HG03025 (cell line): ENCODE results near the gene NMNAT2.
"Not testable (repeated sequence)": the region's sequence is repeated elsewhere in the genome, so short reads cannot be mapped to it uniquely, and the experiment has no call there.

Experiments used
- ATAC-seq: cut with Tn5 transposase; IDR thresholded peaks from one replicate; pipeline ENCODE4 v1.9.1; 2021; ENCODE audit warnings: mild to moderate bottlenecking, moderate library complexity; ENCODE audit not compliant: unreplicated experiment, low FRiP score

The NMNAT2 gene

DNA sequence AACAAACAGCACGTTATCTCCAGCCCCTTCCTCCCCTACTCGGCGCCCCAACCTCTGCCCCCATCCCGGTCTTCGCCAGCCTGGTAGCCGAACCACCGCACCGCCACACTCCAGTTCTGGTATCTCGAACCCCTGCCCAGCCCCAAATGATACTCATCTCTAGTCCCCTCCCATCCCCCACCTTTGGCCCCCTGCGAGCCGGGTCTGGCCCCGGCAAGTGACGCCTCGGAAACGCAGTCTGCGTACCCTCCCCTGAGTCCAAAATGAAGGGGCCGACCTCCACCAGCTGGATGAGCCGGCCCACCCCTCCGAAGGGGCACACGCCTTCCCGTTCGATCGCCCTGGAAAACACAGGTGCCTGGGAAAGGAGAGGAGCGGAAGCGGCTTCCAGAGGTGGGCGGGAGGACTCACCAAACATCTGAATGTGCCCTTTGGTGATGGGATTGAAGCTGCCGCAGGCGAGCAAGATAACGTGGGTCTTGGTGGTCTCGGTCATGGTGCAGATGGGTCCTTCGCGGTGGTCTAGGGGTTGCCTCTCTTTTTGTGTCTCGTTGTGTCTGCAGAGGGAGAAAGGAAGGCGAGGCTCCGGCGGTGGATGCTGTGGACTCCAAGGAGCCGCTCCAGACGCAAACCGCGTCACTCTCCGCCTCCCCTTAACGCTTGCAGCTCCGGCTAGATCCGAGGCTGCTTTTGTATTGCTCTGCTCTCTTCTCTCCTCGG is at the start of gene NMNAT2:
TSS of gene NMNAT2 (minus strand) at position 609 of the 720 bp plus-strand sequence. CDS start at position 496, 113 bp downstream.
- no peak for ATAC-seq

DNA sequence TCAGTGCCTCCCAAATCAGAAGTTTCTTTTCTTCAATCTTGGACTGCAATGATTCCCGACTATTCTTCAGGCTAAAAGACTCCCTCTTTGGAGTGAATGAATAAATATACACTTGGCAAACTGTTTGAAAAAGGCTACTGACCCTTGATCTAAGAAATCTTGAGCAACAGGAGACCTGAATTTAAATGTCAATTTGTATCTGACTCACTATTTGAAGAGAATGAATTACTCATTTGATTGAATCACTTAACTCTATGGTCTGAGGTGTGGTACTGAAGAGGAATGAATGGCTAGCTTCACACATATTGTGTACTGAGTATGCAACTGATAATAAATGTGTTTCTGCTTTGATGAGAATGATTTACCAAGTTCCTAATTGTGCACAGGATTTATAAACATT is 49.5 kb upstream of the NMNAT2 start:
- no peak for ATAC-seq

DNA sequence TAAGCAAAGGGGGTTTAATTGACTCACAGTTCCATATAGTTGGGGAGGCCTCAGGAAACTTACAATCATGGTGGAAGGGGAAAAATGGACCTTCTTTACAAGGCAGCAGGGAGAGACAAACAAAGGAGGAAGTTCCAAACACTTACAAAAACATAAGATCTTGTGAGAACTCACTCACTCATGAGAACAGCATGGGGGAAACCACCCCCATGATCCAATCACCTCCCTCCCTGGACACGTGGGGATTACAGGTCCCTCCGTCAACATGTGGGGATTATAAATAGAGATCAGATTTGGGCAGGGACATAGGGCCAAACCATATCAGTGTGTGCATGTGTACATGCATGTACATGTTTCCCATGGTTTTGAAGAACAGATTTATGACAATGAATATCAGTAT is 48.6 kb upstream of the NMNAT2 start:
- ATAC-seq, result no peak

DNA sequence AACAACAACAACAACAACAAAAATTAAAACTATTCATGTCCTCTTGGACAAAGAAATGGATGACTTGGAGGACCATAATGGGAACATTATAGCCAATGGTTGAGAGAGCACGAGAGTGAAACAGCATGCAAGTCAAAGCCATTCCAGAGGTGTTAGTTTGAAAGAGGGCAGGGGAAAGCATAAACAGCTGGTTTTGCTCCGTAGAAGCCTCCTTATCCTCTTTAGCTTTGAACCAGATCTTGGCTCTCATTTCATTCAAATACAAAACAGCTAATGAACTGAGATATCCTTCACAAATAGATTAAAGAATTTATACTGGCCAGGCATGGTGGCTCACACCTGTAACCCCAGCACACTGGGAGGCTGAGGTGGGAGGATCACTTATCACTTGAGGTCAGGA is 45.4 kb upstream of the NMNAT2 start:
- no peak for ATAC-seq

DNA sequence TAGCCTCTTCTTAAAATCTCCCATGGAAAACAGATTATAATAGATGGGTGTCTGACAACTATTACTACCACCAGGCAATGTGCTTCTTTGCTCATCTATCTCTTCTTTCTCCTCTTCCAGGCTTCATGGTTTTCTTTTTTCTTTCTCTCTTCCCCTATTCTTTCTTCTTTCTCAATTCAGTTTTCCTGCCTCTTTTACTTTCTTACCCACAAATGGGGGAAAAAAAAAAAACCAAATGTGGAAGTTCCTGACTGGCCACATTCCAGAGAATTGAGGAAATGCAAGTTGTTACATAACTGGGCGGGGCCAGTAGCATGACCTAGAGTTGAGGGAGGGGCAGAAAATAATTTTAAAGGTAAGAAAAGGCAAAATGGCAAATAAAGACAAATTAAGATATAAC is 43.2 kb upstream of the NMNAT2 start:
- ATAC-seq, result no peak

DNA sequence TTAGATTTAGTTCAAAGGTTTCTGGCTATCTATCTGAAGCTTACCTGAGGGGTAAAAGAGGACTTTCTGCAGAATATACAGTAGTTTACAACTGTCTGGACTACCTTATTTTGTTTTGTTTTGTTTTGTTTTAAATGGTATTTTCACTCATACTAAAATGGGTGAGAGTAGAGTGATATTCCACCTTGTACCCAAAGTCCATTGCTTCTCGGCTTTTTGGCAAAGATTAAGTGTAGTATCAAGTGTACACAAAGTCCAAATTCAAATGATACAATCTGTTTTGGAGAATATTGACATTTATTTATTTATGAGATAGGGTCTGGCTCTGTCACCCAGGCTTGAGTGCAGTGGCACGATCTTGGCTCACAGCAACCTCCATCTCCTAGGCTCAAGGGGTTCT is 42.4 kb upstream of the NMNAT2 start:
- ATAC-seq, result no peak

DNA sequence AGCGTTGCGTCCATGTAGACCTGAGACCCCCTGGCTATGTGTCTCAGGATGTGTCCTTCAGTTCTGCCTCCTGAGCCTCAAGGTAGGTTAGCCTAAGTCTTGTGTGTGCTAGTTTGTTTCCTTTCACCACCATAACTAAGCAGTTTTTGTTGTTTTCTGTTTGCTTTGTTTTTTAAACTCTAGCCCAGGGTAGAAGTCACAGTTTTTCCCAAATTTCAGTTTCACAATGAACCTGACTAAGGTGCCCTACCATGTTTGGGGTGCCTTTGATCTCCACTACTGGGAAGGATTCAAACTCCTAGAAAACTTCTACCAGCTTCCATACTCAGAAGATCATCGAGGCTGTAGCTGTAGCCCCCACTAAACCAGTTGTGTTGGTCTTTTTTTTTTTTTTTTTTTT is 39.3 kb upstream of the NMNAT2 start:
- no peak for ATAC-seq

DNA sequence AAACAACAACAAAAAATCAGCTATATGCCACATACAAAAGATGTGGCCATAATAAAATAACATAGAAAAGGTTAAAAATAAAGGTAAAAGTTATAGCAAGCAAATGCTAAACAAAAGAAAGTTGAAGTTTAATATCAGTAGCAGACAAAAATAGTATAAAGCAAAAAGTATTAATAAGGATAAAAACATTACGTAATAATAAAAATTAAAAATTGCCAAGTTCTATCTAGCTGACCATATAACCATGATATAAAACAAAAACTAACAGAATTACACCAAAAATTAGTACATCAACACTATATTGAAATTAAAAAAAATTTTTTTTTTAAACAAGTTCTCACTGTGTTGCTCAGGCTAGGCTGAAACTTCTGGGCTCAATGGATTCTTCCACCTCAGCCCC is 38.6 kb upstream of the NMNAT2 start:
- no peak for ATAC-seq

DNA sequence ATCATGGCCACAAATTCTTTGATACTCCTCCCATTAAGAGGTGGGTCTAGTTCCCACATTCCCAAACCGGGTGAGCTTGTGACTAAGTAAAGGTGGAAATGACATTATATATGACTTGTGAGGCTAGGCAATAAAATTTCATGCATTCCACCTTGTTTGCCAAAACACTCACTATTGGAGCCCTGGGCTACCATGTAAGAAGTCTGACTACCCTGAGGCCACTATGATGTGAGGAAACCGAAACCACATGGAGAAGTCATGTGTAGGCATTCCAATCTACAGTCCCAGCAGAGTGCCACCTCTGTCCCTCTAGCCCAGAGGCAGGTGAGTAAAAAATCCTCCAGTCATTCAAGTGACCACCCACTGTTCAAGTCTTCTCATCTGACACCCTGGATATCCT is 36.2 kb upstream of the NMNAT2 start:
- ATAC-seq, result no peak

DNA sequence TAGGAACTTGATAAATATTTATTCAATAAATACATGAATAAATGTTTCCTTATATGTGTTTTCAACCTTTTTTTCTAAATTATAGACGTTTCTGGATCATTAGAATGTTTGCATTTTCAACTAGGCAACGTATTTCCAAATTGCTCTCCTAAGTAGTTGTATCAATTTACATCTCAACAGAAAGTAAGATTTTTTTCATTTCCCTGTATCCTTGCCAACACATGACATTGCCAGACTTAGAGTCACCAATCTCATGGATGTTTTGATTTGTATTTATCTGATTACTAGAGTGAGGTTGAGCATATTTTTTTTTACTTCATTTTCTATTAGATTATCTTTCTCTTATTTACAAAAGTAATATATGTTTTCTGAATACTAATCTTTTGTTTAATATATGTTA is 31.9 kb upstream of the NMNAT2 start:
- no peak for ATAC-seq

DNA sequence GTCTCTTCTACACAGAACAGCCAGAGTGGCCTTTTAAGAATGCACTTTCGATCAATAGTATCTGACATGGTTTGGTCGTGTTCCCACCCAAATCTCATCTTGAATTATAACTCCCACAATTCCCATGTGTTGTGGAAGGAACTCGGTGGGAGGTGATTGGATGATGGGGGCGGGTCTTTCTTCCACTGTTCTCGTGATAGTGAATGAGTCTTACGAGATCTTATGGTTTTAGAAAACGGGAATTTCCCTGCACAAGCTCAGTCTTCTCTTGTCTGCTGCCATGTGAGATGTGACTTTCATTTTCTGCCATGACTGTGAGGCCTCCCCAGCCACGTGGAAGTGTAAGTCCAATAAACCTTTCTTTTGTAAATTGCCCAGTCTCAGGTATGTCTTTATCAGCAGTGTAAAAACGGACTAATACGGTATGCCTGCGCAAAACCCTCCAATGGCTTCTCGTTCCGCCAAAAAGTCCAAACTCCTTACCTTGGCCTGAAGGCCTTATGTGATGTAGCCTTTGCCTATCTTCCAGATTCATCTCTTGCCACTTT is 31.1 kb upstream of the NMNAT2 start:
- no peak for ATAC-seq

DNA sequence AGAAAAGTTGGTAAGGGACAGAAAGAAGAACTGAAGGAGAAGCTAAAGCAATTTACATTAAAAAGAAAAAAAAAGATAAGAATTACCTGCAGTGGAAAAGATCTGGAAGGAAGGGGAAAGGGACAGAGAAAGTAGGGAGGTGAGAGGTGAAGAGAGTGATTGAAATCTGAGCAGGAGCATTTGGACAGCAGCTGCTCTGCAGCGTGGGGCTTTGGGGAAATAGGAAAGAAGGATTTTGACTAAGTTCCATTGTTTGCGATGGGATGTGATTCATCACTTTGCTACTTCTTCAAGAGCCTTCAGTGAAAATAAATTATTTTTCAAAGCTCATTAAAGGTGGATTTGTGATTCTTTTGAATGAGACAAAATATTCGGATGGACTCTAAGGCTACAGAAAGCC is 26.1 kb upstream of the NMNAT2 start:
- ATAC-seq, result no peak

DNA sequence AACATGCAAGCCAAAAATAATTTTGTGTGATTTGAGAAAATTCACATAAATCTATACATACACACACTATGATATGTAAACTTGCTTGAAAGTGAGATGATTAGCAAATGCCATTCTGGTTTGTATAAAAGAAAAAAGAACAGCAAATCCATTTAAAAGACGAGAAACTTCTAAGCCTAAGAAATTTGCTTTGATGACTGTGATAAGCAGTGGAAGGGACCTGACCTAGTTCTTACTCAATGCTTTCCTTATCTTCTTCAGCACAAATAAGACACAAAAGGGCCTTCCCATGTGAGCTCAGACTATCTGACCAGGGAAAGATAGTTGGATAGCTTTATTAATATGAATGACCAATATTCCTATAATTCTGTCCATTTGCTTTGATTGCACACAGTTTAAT is 25.3 kb upstream of the NMNAT2 start:
- no peak for ATAC-seq

DNA sequence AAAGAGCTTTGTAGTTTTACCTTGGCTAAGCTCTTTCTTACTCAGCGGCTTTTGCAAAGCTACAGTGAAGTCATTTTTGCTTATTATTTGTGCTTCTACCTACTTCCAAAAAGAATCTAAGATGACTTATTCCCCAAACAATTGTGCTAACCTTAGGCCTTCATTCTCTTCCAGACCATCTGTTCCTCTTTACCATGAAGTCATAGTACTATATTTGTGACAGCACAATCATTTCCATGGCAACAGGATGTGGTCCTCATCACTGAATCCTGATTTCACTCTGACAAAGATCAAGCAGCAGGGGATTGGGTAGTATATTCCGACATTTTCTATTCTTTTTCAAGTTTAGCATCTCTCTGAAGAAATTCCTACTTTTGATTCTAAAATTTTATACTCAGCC is 24.8 kb upstream of the NMNAT2 start:
- ATAC-seq, result no peak

DNA sequence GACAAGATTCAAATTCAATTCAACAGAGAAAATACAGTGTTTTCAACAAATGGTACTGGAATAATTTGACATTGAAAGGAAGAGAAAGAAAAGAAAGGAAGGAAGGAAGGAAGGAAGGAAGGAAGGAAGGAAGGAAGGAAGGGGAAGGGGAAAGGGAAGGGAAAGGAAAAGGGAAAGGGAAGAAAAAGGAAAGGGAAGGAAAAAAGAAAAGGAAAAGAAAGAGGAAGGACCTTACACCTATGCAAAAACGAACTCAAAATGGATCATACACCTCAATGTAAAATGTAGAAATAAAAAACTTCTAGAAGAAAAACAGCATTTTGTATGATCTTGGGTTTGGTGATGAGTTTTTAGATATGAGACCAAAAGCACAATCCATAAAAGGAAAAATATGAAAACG is 19.9 kb upstream of the NMNAT2 start:
- no peak for ATAC-seq

DNA sequence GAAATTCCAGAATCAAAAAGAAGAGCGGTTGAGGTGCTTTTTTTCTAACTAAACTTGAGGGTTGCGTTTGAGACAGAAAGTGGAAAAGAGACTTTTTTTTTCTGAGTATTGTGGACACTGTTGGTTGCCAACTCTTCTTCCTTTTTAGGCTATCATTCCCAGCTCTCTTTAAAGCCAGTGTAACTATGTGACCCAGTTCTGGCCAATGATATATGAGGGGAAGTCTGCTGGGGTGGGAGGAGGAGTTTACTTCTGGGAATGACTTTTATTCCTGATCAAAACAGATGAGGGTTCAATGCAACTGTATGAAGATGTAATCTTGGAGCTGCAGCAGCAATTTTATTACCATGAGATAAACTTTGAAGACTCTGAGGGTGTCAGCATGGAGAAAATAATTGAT is 17.3 kb upstream of the NMNAT2 start:
- ATAC-seq, result no peak

DNA sequence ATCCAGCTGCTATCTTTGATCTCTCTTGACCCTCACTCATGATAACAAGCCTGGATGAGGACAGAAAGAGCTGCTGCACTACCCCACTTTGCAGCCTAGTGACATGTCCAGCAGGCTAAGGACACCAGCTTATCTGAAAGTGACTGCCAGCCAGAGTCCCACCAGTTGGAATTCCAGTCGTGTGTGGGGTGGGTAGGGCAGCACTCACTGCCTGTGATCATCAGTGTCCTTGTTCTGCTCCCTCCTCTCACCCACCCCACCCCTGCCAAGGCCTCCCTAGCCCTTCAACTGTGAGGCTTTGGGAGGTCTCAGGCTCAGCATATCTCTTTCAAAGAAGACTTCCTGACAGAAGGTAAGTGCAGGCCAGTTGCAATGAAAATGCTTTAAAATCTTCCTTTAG is 15.5 kb upstream of the NMNAT2 start:
- ATAC-seq, result no peak

DNA sequence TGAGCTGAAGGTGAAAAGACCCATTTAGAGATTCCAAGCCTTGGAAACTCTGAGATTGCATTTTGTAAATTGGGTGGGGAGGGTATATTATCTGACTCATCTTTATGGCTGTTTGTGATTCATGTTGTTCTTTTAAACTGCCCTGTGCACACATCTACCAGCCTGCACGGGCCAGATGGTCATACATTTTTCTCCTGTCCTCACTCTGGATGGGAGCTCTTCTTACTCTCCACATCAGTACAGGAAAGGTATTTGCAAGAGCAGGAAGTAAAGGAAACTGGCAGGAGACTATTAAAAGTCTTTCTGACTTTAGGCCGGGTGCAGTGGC is 14.3 kb upstream of the NMNAT2 start:
- no peak for ATAC-seq

DNA sequence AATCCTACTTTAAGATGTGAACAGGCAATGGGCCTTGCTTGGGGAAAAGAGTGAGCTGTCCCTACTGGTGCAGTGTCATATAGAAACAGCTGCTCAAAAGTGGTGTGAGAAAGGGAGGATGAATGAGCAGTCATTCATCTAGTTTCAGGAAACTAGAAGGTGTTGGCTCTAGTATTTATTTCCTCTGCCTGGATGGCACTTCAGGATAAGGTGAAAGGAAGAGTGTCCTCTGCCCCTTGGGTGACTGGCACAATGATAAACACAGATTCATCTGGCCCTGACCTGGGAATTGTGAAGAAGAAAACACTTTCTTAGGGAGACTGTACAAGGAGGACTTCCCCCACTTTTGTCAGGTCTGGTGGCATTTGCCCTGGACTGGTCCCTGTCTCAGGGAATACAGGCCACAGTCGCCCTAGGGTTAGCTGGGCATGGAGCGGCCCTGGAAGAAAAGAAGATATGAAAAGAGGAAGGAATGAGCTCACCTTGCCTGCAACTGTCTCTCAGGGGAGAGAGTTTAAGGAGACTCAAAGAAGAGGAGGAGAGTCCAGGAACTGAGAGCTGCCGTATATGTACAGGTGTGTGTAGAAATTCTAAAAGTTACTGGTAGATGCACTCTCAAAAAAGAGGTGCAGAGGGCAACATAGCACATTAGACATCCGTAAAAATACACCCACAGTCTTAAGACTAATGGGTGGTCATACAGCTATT is 13.8 kb upstream of the NMNAT2 start:
- ATAC-seq, result no peak

DNA sequence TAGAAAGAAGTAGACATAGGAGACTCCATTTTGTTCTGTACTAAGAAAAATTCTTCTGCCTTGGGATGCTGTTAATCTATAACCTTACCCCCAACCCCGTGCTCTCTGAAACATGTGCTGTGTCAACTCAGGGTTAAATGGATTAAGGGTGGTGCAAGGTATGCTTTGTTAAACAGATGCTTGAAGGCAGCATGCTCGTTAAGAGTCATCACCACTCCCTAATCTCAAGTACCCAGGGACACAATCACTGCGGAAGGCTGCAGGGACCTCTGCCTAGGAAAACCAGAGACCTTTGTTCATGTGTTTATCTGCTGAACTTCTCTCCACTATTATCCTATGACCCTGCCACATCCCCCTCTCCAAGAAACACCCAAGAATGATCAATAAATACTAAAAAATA is 9.4 kb upstream of the NMNAT2 start:
- not testable (repeated sequence) for ATAC-seq

DNA sequence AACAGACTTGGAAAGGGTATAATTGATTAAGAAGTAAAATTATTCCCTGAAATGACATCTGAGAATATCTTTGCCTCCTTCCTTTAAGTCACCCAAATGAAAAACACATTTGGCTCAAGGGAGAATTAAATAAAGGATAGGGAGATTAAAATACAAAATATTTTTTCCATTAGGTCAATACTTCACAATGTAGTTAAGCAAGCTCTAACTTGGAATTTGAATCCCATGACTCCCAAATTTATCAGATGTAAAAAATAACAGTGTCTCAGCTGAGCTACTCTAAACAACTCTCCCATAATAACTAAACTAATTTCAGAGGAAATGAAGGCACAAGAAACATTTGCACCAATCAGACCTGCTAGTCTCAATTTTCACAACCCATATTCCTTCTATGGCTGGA is 6.5 kb upstream of the NMNAT2 start:
- no peak for ATAC-seq

DNA sequence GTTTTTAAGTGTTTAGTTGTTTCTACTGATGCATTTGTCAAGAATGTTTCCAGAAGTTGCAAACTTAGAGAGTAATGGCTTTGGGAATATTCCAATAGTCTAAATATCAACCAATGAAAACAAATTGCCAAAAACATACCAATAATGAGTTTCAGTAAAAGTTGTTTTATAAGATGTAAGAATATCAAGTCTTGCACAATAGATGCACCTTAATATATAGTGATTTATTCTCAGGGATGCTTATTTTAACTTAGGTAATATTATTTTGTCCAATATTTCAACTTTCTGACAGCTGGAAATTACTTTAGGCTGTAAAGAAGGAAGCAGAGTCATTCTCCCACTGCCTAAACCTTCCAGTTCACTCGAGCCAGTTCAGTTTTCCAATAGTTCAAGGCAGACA is 5.4 kb upstream of the NMNAT2 start:
- ATAC-seq, result no peak
